Activated naive CD8-positive, alpha-beta T cell (primary cell): ENCODE data around the gene SYT15.
A peak's percentile ranks its signal among the peaks of the same experiment; 100 is the strongest.

Source experiments
- H3K27ac Mint-ChIP-seq: one replicate; pipeline ENCODE4 v1.8.0; 2021; ENCODE audit warnings: mixed read lengths
- H3K27me3 Mint-ChIP-seq: one replicate; pipeline ENCODE4 v1.8.0; 2021; ENCODE audit warnings: mixed read lengths
- H3K36me3 Mint-ChIP-seq: one replicate; pipeline ENCODE4 v1.8.0; 2021; ENCODE audit warnings: mixed read lengths
- H3K4me1 Mint-ChIP-seq: one replicate; pipeline ENCODE4 v1.8.0; 2021; ENCODE audit warnings: low read depth, mixed read lengths
- H3K4me3 Mint-ChIP-seq: one replicate; pipeline ENCODE4 v1.8.0; 2021; ENCODE audit warnings: mild to moderate bottlenecking, mixed read lengths
- H3K9me3 Mint-ChIP-seq: one replicate; pipeline ENCODE4 v1.8.0; 2021; ENCODE audit warnings: low read depth, mixed read lengths

Gene SYT15

GRCh38 chr10:46550795-46551700, 27.9 kb upstream of the SYT15 start:
- Mint-ChIP-seq H3K27me3 (no peaks in the 10 kb centered on the region), H3K4me1 (no peaks in the 10 kb centered on the region), H3K9me3 (no peaks in the 10 kb centered on the region), H3K36me3 (no peaks in the 10 kb centered on the region), H3K4me3 (no peak overlapping the region), H3K27ac (no peak overlapping the region)

- no peaks in the 10 kb centered on the region for H3K9me3 Mint-ChIP-seq
- peaks cover under 1% of the 10 kb centered on the region for H3K27me3 Mint-ChIP-seq
- no peak overlapping the region for H3K27ac Mint-ChIP-seq
- no peaks in the 10 kb centered on the region for H3K36me3 Mint-ChIP-seq
- peaks cover under 1% of the 10 kb centered on the region for H3K4me1 Mint-ChIP-seq
- no peak overlapping the region for H3K4me3 Mint-ChIP-seq
These were observed 27.0 kb upstream of the SYT15 start for GRCh38 chr10:46551701-46552525.

- no peak overlapping the region for H3K27ac Mint-ChIP-seq
- peaks cover 3% of the 10 kb centered on the region for H3K27me3 Mint-ChIP-seq
- H3K36me3 Mint-ChIP-seq, result no peaks in the 10 kb centered on the region
- no peak overlapping the region for H3K4me3 Mint-ChIP-seq
- no peaks in the 10 kb centered on the region for H3K9me3 Mint-ChIP-seq
- peaks cover 5% of the 10 kb centered on the region for H3K4me1 Mint-ChIP-seq
These were observed 26.2 kb upstream of the SYT15 start for GRCh38 chr10:46552526-46553237.

GRCh38 chr10:46553238-46554049, 25.5 kb upstream of the SYT15 start:
- Mint-ChIP-seq H3K27me3 (peaks cover 3% of the 10 kb centered on the region), H3K36me3 (no peaks in the 10 kb centered on the region), H3K4me3 (no peak overlapping the region), H3K9me3 (no peaks in the 10 kb centered on the region), H3K27ac (no peak overlapping the region), H3K4me1 (peaks cover 5% of the 10 kb centered on the region)

GRCh38 chr10:46554166-46554781, 24.7 kb upstream of the SYT15 start:
- peaks cover 3% of the 10 kb centered on the region for H3K27me3 Mint-ChIP-seq

GRCh38 chr10:46555366-46555712, 23.6 kb upstream of the SYT15 start:
- no peaks in the 10 kb centered on the region for H3K9me3 Mint-ChIP-seq
- peaks cover 3% of the 10 kb centered on the region for H3K27me3 Mint-ChIP-seq
- H3K4me3 Mint-ChIP-seq, result no peak overlapping the region
- H3K36me3 Mint-ChIP-seq, result no peaks in the 10 kb centered on the region
- H3K27ac Mint-ChIP-seq, result no peak overlapping the region
- peaks cover 5% of the 10 kb centered on the region for H3K4me1 Mint-ChIP-seq

More at GRCh38 chr10:46554166-46554781, 24.7 kb upstream of the SYT15 start:
- no peaks in the 10 kb centered on the region for H3K36me3 Mint-ChIP-seq
- no peak overlapping the region for H3K4me3 Mint-ChIP-seq
- peaks cover 5% of the 10 kb centered on the region for H3K4me1 Mint-ChIP-seq
- no peak overlapping the region for H3K27ac Mint-ChIP-seq
- H3K9me3 Mint-ChIP-seq, result no peaks in the 10 kb centered on the region

- Mint-ChIP-seq H3K4me1 (peaks cover 5% of the 10 kb centered on the region), H3K27ac (no peak overlapping the region), H3K9me3 (no peaks in the 10 kb centered on the region), H3K36me3 (no peaks in the 10 kb centered on the region), H3K4me3 (peak overlapping the region; percentile 60), H3K27me3 (peaks cover 3% of the 10 kb centered on the region)
These were observed 23.0 kb upstream of the SYT15 start for GRCh38 chr10:46555713-46556514.

- no peaks in the 10 kb centered on the region for H3K36me3 Mint-ChIP-seq
- no peak within 1 kb of the TSS for H3K27ac Mint-ChIP-seq
- peaks cover 3% of the 10 kb centered on the region for H3K27me3 Mint-ChIP-seq
- peaks cover 5% of the 10 kb centered on the region for H3K4me1 Mint-ChIP-seq
- H3K4me3 Mint-ChIP-seq, result peak within 1 kb of the TSS; percentile 81
- H3K9me3 Mint-ChIP-seq, result no peaks in the 10 kb centered on the region
These were observed 22.2 kb upstream of the SYT15 start, which contains the start of gene GPRIN2 for GRCh38 chr10:46556515-46557318. GPRIN2 (minus strand) TSS chr10:46556658; CDS start chr10:46550736, 5,922 bp downstream.

GRCh38 chr10:46557319-46558121, 21.4 kb upstream of the SYT15 start:
- Mint-ChIP-seq H3K27ac (no peak overlapping the region), H3K27me3 (peaks cover 3% of the 10 kb centered on the region), H3K36me3 (no peaks in the 10 kb centered on the region), H3K9me3 (no peaks in the 10 kb centered on the region), H3K4me1 (peaks cover 5% of the 10 kb centered on the region), H3K4me3 (peak overlapping the region; percentile 81)

GRCh38 chr10:46558122-46558391, 20.9 kb upstream of the SYT15 start:
- H3K9me3 Mint-ChIP-seq, result no peaks in the 10 kb centered on the region
- H3K4me1 Mint-ChIP-seq, result peaks cover 5% of the 10 kb centered on the region
- no peak overlapping the region for H3K27ac Mint-ChIP-seq
- H3K27me3 Mint-ChIP-seq, result peaks cover 3% of the 10 kb centered on the region
- H3K4me3 Mint-ChIP-seq, result no peak overlapping the region
- H3K36me3 Mint-ChIP-seq, result no peaks in the 10 kb centered on the region

- Mint-ChIP-seq H3K9me3 (no peaks in the 10 kb centered on the region), H3K27ac (no peak overlapping the region), H3K36me3 (no peaks in the 10 kb centered on the region), H3K4me1 (peaks cover 5% of the 10 kb centered on the region), H3K4me3 (no peak overlapping the region), H3K27me3 (peaks cover 3% of the 10 kb centered on the region)
These were observed 20.3 kb upstream of the SYT15 start for GRCh38 chr10:46558392-46559185.
